ENCODE results near the gene MARCO. TPM values are rescaled to one million over a fixed set of nuclear protein-coding genes. Genes with fewer than 3 reads are reported as not detected.

The MARCO gene
- total and polyA plus RNA-seq, 8 donors: 0.45 to 16.3 (median 2.0) TPM; not detected in 1

DNA sequence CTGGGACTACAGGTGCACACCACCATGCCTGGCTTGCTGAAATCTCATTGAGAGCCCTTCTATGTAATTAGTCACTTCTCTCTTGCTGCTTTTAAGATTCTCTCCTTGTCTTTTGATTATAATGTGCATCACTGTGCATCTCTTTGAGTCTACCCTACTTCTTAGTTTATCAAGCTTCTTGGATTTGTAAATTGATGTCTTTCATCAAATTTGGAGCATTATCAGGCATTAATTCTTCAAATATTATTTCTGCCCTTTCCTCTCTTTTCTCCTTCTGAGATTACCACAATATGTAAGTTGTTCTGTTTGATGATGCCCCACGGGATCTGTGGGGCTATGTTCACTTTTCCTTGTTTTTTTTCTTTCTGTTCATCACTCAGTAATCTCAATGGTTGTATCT lies 9.0 kb upstream of the MARCO start:
- H3K4me3 ChIP-seq: no peak overlapping the region
- WGBS, 5 donors: 32 to 46% (median 41%) methylated on average over 1 of the region's 1 CpG
- no peaks in the 10 kb centered on the region for H3K4me1 ChIP-seq
- TF ChIP-seq POLR2A (IDR thresholded peaks at IDR 0.05): no peak
- no peak for TF ChIP-seq POLR2AphosphoS5 (IDR thresholded peaks at IDR 0.05)
- TF ChIP-seq, protein P1, sequence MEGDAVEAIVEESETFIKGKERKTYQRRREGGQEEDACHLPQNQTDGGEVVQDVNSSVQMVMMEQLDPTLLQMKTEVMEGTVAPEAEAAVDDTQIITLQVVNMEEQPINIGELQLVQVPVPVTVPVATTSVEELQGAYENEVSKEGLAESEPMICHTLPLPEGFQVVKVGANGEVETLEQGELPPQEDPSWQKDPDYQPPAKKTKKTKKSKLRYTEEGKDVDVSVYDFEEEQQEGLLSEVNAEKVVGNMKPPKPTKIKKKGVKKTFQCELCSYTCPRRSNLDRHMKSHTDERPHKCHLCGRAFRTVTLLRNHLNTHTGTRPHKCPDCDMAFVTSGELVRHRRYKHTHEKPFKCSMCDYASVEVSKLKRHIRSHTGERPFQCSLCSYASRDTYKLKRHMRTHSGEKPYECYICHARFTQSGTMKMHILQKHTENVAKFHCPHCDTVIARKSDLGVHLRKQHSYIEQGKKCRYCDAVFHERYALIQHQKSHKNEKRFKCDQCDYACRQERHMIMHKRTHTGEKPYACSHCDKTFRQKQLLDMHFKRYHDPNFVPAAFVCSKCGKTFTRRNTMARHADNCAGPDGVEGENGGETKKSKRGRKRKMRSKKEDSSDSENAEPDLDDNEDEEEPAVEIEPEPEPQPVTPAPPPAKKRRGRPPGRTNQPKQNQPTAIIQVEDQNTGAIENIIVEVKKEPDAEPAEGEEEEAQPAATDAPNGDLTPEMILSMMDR (IDR thresholded peaks at IDR 0.05): no peak
- TF ChIP-seq EP300 (IDR thresholded peaks at IDR 0.05): no peak
- intact Hi-C loops (cut with DNase I; ENCODE audit: low total_unique reads): no loop called here
- no peaks in the 10 kb centered on the region for H3K27me3 ChIP-seq
- H3K27ac ChIP-seq: no peak overlapping the region
- peaks cover 0 to 30% (median 17%) of the 10 kb centered on the region in 4 donors for H3K9me3 ChIP-seq
- no peak for DNase-seq
- H3K36me3 ChIP-seq: no peaks in the 10 kb centered on the region

DNA sequence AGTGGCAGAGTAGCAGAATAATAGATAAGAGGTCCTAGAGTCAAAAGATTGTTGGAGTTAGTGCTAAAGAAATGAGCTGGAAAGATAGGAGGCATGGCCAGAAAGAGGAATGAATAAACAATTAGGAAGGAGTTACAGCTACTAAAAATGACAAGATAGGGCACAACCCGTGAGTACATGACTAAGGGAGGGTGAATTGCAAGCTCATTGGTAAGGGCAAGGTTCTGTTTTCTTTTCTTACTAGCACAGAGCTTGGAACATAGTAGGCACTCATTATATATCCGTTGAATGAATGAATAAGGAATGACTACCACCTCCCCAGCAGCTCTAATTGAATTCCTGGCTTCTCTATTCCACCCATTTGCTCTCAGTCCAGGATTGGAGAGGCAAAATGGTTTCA lies 5.7 kb upstream of the MARCO start:
- WGBS, 5 donors: 40 to 59% (median 45%) methylated on average over 2 of the region's 2 CpGs

DNA sequence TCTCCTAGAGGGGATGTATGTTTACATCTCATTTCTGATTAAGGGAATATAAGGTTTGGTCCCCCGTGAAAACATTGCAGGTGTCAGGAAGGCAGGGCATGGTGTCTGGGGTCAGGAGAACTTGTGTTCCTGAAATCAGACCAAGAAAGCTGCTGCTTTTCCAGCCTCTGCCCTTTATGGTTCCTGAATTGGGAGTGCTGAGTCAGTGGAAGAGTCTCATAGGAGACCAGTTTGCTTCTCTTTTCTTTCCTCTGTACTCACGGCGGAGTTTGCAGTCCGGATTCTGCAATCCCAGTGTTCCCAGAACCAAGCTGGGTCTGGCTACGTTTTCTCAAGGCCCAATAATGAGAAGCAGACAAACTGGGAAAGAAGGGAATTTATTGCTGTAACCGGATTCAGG lies 5.1 kb upstream of the MARCO start:
- H3K27ac ChIP-seq: no peak overlapping the region
- 76 to 88% (median 84%) methylated on average over 6 of the region's 6 CpGs for WGBS, 5 donors
- intact Hi-C loops (cut with DNase I; ENCODE audit: low total_unique reads): no loop called here

More for the DNA sequence above, 5.7 kb upstream of the MARCO start:
- Histone ChIP-seq H3K27ac (no peak overlapping the region), H3K27me3 (peaks cover 0 to 6% (median 0%) of the 10 kb centered on the region in 3 donors), H3K9me3 (peaks cover 0 to 25% (median 17%) of the 10 kb centered on the region in 4 donors), H3K4me3 (no peak overlapping the region), H3K36me3 (no peaks in the 10 kb centered on the region), H3K4me1 (no peaks in the 10 kb centered on the region)
- no peak for DNase-seq
- TF ChIP-seq POLR2AphosphoS5 (IDR thresholded peaks at IDR 0.05) (no peak), EP300 (IDR thresholded peaks at IDR 0.05) (no peak), POLR2A (IDR thresholded peaks at IDR 0.05) (no peak)
- TF ChIP-seq, protein P1 (IDR thresholded peaks at IDR 0.05): no peak
- intact Hi-C loops (cut with DNase I; ENCODE audit: low total_unique reads): no loop called here

DNA sequence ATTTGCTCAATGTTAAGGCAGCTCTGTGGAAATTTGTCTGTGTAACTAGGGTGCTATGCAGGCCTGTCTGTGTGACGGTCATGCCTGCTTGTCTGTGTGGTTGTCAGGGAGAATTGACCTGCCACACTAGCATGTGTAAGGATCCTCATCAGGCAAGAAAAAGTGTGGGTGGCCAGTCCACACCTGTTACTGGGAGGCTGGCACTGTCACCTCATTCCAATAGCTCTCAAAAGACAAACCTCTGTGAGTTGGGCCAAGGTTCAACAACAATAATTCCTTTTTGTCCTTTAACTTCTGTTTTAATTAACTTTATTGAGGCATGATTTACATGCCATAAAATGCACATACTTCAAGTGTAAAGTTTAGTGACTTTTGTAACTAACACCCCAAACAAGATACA lies 4.2 kb upstream of the MARCO start:
- Histone ChIP-seq H3K36me3 (no peaks in the 10 kb centered on the region), H3K4me1 (no peaks in the 10 kb centered on the region), H3K27me3 (peaks cover 0 to 9% (median 0%) of the 10 kb centered on the region in 3 donors), H3K27ac (no peak overlapping the region), H3K4me3 (no peak overlapping the region), H3K9me3 (peaks cover 0 to 15% (median 7%) of the 10 kb centered on the region in 4 donors)
- 64 to 86% (median 68%) methylated on average over 1 of the region's 1 CpG for WGBS, 5 donors
- TF ChIP-seq POLR2AphosphoS5 (IDR thresholded peaks at IDR 0.05) (no peak), POLR2A (IDR thresholded peaks at IDR 0.05) (no peak), EP300 (IDR thresholded peaks at IDR 0.05) (no peak)
- TF ChIP-seq, protein P1 (IDR thresholded peaks at IDR 0.05): no peak
- intact Hi-C loops (cut with DNase I; ENCODE audit: low total_unique reads): no loop called here
- DNase-seq: no peak

More for the DNA sequence above, 5.1 kb upstream of the MARCO start:
- H3K9me3 ChIP-seq: peaks cover 0 to 21% (median 13%) of the 10 kb centered on the region in 4 donors
- no peak for DNase-seq
- H3K27me3 ChIP-seq: peaks cover 0 to 8% (median 0%) of the 10 kb centered on the region in 3 donors
- H3K36me3 ChIP-seq: no peaks in the 10 kb centered on the region
- TF ChIP-seq, protein P1 (IDR thresholded peaks at IDR 0.05): no peak
- TF ChIP-seq EP300 (IDR thresholded peaks at IDR 0.05) (no peak), POLR2AphosphoS5 (IDR thresholded peaks at IDR 0.05) (no peak), POLR2A (IDR thresholded peaks at IDR 0.05) (no peak)
- no peak overlapping the region for H3K4me3 ChIP-seq
- H3K4me1 ChIP-seq: no peaks in the 10 kb centered on the region

Measured in stomach (tissue), 9 donors.